ENCODE data around the gene BNIP3.

- no peak for TF ChIP-seq REST (IDR thresholded peaks at IDR 0.05; ENCODE audit: insufficient read depth in 1 of 2, low read depth in 2 of 2, low read length in 2 of 2)
- no peak for TF ChIP-seq TAF1 (IDR thresholded peaks at IDR 0.05; ENCODE audit: borderline replicate concordance, insufficient read depth, low read length)
- TF ChIP-seq POLR2AphosphoS5 (IDR thresholded peaks at IDR 0.05; ENCODE audit: low read depth, low read length): no peak
- TF ChIP-seq SIN3A (IDR thresholded peaks at IDR 0.05; ENCODE audit: borderline replicate concordance, insufficient read depth, low read length): no peak
- no peak for TF ChIP-seq FOXP2 (optimal IDR thresholded peaks at IDR 0.05; ENCODE audit: borderline replicate concordance, extremely low read depth, extremely low read length, insufficient read depth)
These were observed 1.9 kb downstream of the BNIP3 start for GRCh38 chr10:131979821-131980270.

Data from PFSK-1 (cell line).